Spinal cord (tissue), 10 donors: ENCODE data around the gene PLXNB3. TPM values are rescaled to one million over a fixed set of nuclear protein-coding genes. Genes with fewer than 3 reads are reported as not detected.

ENCODE experiments used
- DNase-seq, 6 donors: peaks; one replicate each; pipeline versions ENCODE4 v3.0.0 to v3.0.0-alpha.2; 2013 to 2015; ENCODE audit warnings: low spot score in 6 of 6, low read depth in 4 of 6
- H3K27ac ChIP-seq: one replicate; pipeline ENCODE4 v1.5.1; 2013; ENCODE audit warnings: low read depth, low read length, control low read depth
- H3K27me3 ChIP-seq: one replicate; pipeline ENCODE4 v1.6.1; 2013; ENCODE audit warnings: low read length; ENCODE audit not compliant: control insufficient read depth, insufficient read depth
- H3K36me3 ChIP-seq: one replicate; pipeline ENCODE4 v1.6.1; 2013; ENCODE audit warnings: low read length; ENCODE audit not compliant: control insufficient read depth, insufficient read depth
- H3K4me1 ChIP-seq: one replicate; pipeline ENCODE4 v1.6.1; 2013; ENCODE audit warnings: low read length; ENCODE audit not compliant: control insufficient read depth, insufficient read depth
- H3K4me3 ChIP-seq: one replicate; pipeline ENCODE4 v1.5.1; 2013; ENCODE audit warnings: low read depth, low read length, control low read depth
- H3K9me3 ChIP-seq: one replicate; pipeline ENCODE4 v1.6.1; 2013; ENCODE audit warnings: low read length; ENCODE audit not compliant: control insufficient read depth, insufficient read depth
- WGBS: methylation state at CpG from one replicate; pipeline ENCODE4 v1.1.5; 2013; ENCODE audit warnings: missing lambda C conversion rate; ENCODE audit not compliant: insufficient coverage; 5-methylcytosine and 5-hydroxymethylcytosine counted together
- polyA plus RNA-seq, 2 donors: library from polyadenylated mRNA; unstranded; fragments of 120-200 nt; gene quantifications; one replicate each; pipeline ENCODE4 v1.2.1, GENCODE V29; 2013; ENCODE audit not compliant: insufficient read length in 2 of 2
- total RNA-seq, 2 donors: library from RNA; depleted of rRNA in 1 of 2; stranded (reverse); fragments of 120-200 nt in 1 of 2; fragments of >200 nt in 1 of 2; gene quantifications; one replicate each; pipeline versions ENCODE4 v1.2.3 to v1.2.4, GENCODE V29; 2013 to 2014
- donor health status: healthy.

Gene PLXNB3
- total and polyA plus RNA-seq, 4 donors, result 14.6 to 136 (median 76.7) TPM

GRCh38 chrX:153766871-153767673 is 3.0 kb downstream of the PLXNB3 start:
- H3K27ac ChIP-seq, result peak overlapping the region; percentile 71
- peaks cover 71% of the 10 kb centered on the region for H3K4me1 ChIP-seq
- WGBS, result 72% methylated on average over 53 of the region's 56 CpGs
- no peak for DNase-seq
- no peaks in the 10 kb centered on the region for H3K9me3 ChIP-seq
- H3K4me3 ChIP-seq, result peak overlapping the region; percentile 43
- H3K27me3 ChIP-seq, result no peaks in the 10 kb centered on the region
- H3K36me3 ChIP-seq, result peaks cover 57% of the 10 kb centered on the region

- Histone ChIP-seq H3K36me3 (peaks cover 63% of the 10 kb centered on the region), H3K4me3 (peak overlapping the region; percentile 43), H3K27me3 (no peaks in the 10 kb centered on the region), H3K9me3 (no peaks in the 10 kb centered on the region), H3K27ac (no peak overlapping the region), H3K4me1 (peaks cover 71% of the 10 kb centered on the region)
- WGBS, result 82% methylated on average over 20 of the region's 20 CpGs
- no peak for DNase-seq
Measured at GRCh38 chrX:153767674-153768055, 3.6 kb downstream of the PLXNB3 start.

- Histone ChIP-seq H3K27me3 (no peaks in the 10 kb centered on the region), H3K4me3 (no peak overlapping the region), H3K9me3 (no peaks in the 10 kb centered on the region), H3K36me3 (peaks cover 72% of the 10 kb centered on the region), H3K4me1 (peaks cover 71% of the 10 kb centered on the region), H3K27ac (no peak overlapping the region)
- DNase-seq, result no peak
- 82% methylated on average over 20 of the region's 22 CpGs for WGBS
Measured at GRCh38 chrX:153768311-153769157, 4.5 kb downstream of the PLXNB3 start.

GRCh38 chrX:153769158-153769864 is 5.3 kb downstream of the PLXNB3 start:
- 90% methylated on average over 23 of the region's 23 CpGs for WGBS
- H3K4me1 ChIP-seq, result peaks cover 65% of the 10 kb centered on the region
- no peak overlapping the region for H3K27ac ChIP-seq
- peaks cover 80% of the 10 kb centered on the region for H3K36me3 ChIP-seq
- no peak overlapping the region for H3K4me3 ChIP-seq
- H3K27me3 ChIP-seq, result no peaks in the 10 kb centered on the region
- H3K9me3 ChIP-seq, result no peaks in the 10 kb centered on the region
- no peak for DNase-seq

GRCh38 chrX:153769865-153770600 is 6.0 kb downstream of the PLXNB3 start:
- Histone ChIP-seq H3K4me1 (peaks cover 58% of the 10 kb centered on the region), H3K4me3 (no peak overlapping the region), H3K27me3 (no peaks in the 10 kb centered on the region), H3K36me3 (peaks cover 87% of the 10 kb centered on the region), H3K27ac (no peak overlapping the region), H3K9me3 (no peaks in the 10 kb centered on the region)
- no peak for DNase-seq
- 81% methylated on average over 24 of the region's 25 CpGs for WGBS

GRCh38 chrX:153770601-153771414 is 6.8 kb downstream of the PLXNB3 start:
- H3K36me3 ChIP-seq, result peaks cover 95% of the 10 kb centered on the region
- H3K27me3 ChIP-seq, result no peaks in the 10 kb centered on the region
- DNase-seq, result no peak
- WGBS, result 86% methylated on average over 17 of the region's 18 CpGs
- no peak overlapping the region for H3K27ac ChIP-seq
- no peak overlapping the region for H3K4me3 ChIP-seq
- peaks cover 50% of the 10 kb centered on the region for H3K4me1 ChIP-seq
- H3K9me3 ChIP-seq, result no peaks in the 10 kb centered on the region

- no peaks in the 10 kb centered on the region for H3K27me3 ChIP-seq
- no peak overlapping the region for H3K27ac ChIP-seq
- no peak overlapping the region for H3K4me3 ChIP-seq
- no peaks in the 10 kb centered on the region for H3K9me3 ChIP-seq
- DNase-seq, result no peak
- peaks cover 43% of the 10 kb centered on the region for H3K4me1 ChIP-seq
- peaks cover 93% of the 10 kb centered on the region for H3K36me3 ChIP-seq
- 85% methylated on average over 35 of the region's 37 CpGs for WGBS
Measured at GRCh38 chrX:153771415-153772315, 7.6 kb downstream of the PLXNB3 start.
